ENCODE results near the gene BIN1.

Gene BIN1

DNA sequence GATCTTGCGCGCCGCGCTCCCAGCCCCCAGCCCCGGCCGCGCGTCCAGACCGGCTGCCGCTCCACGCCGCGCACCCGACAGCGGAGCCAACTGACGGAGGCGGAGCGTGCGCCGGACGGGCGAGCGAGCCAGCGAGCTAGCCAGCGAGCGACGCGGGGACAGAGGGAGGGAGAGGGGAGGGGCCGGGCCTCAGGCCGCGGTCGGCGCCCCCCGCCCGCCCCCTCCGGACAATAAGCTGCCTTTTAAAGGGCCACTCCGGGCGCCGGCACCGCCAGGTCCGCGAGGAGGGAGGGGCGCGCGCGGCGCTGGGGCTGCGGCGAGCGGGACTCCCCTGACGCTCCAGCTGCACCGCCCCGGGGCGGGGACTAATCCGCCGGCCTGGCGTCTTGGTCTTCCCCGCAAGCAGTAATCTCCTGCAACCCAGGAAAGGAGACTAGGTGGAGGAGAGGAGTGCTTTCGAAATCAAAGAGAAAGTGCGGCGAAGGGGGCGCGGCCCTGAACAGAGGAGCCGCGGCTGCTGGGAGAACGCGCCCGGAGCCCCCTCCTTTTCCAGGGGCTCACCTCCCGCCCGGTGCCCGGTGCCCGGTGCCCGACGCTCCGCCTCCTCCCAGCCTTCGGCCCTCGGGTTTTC lies at the start of gene BIN1:
TSS of gene BIN1 (minus strand) at position 164 of the 631 bp plus-strand sequence. CDS start 211 bp downstream, outside the sequence.
- DNase-seq (ENCODE audit: low spot score), result peak; percentile 82

GRCh38 chr2:127155947-127156346 lies 49.0 kb upstream of the BIN1 start:
- no peak for DNase-seq (ENCODE audit: low spot score)

DNA sequence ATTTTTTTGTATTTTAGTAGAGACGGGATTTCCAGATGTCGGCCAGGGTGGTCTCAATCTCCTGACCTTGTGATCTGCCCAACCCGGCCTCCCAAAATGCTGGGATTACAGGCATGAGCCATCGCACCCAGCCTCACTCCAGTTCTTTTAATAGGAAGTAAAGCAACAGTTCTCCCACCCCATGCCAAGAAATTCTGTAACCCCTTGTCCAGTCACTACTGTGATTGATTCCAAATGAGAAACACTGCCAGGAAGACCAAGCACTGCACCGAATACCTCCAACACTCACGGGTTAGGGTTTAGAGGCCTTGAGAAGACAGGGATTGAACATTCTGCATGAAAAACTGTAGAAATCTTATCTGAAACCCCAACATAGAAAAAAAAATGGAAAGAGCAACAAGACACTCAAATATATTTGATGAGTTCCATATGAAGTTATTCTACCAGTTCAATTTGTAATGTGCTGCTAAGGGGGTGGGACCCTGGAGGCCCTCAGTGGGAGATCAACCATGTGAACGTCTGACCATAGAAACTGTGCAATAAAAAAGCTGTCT lies 48.2 kb upstream of the BIN1 start:
- DNase-seq (ENCODE audit: low spot score), result no peak

DNA sequence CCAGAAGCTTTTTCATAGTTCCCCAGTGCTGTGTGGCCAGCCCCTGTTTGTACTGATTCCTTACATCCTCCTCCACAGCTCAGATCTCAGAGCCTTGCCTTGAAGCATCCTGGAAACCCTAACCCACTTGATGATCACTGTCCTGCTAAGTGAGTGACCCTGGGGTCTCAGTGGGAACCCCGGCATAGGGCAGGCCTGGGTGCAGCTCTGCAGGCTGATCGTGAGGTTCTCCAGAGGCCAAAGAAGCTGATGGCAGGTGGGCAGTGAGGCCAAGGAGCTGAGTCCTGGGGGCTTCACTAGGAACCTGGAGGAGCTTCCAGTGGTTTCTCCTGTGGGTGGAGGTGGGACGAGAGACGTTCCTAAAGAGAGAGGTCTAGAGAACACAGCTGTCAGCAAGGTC lies 47.4 kb upstream of the BIN1 start:
- DNase-seq (ENCODE audit: low spot score), result no peak

- DNase-seq (ENCODE audit: low spot score), result no peak
Measured at GRCh38 chr2:127153691-127154158, 46.8 kb upstream of the BIN1 start.

- DNase-seq (ENCODE audit: low spot score), result no peak
Measured at GRCh38 chr2:127150996-127151395, 44.0 kb upstream of the BIN1 start.

GRCh38 chr2:127149384-127149783 lies 42.4 kb upstream of the BIN1 start:
- DNase-seq (ENCODE audit: low spot score), result no peak

GRCh38 chr2:127146820-127147502 lies 40.0 kb upstream of the BIN1 start:
- DNase-seq (ENCODE audit: low spot score), result no peak

- no peak for DNase-seq (ENCODE audit: low spot score)
Measured at GRCh38 chr2:127146071-127146725, 39.2 kb upstream of the BIN1 start.

- no peak for DNase-seq (ENCODE audit: low spot score)
Measured at GRCh38 chr2:127145280-127145895, 38.4 kb upstream of the BIN1 start.

DNA sequence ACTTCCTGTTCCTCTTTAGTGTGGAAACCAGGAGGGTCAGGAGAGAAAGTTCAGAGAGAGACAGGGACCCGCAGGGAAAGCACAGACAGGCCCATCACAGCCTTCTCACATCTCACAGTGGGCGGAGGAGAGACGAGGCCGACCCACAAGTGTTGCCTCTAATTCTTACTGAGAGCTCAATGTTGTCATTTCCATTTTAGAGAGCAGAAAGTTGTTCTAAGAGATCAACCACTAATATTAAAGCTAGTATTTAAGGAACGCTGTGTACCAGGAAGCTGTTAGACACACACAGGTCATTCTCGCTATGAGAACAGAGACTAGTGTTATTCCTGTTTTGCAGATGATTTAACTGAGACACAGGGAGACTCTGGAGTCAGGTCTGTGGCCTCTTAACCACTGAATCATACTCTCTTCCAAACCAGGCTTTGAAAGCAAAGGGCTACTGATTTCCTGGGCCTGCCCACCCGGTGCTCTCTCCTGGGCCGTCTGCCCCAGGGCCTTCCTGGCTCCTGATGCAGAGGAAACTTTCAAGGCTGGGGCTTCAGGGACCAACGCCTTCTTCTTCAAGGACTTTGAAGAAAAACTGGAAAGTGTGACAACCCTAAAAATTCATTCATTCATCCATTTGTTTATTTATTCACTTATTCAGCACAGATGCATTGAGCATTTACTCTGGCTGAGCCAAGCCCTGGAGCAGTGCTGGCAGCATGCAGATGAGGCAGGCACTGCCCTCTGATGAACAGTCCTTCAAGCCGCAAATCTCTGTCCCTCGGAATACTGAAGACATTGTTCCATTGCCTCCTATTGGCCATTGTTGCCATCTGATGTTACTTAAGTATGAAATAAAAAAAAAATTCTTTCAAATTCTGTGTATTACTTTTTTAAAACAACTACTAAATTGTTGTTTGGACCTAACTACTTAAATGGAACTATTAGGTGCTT lies 37.2 kb upstream of the BIN1 start:
- no peak for DNase-seq (ENCODE audit: low spot score)

DNA sequence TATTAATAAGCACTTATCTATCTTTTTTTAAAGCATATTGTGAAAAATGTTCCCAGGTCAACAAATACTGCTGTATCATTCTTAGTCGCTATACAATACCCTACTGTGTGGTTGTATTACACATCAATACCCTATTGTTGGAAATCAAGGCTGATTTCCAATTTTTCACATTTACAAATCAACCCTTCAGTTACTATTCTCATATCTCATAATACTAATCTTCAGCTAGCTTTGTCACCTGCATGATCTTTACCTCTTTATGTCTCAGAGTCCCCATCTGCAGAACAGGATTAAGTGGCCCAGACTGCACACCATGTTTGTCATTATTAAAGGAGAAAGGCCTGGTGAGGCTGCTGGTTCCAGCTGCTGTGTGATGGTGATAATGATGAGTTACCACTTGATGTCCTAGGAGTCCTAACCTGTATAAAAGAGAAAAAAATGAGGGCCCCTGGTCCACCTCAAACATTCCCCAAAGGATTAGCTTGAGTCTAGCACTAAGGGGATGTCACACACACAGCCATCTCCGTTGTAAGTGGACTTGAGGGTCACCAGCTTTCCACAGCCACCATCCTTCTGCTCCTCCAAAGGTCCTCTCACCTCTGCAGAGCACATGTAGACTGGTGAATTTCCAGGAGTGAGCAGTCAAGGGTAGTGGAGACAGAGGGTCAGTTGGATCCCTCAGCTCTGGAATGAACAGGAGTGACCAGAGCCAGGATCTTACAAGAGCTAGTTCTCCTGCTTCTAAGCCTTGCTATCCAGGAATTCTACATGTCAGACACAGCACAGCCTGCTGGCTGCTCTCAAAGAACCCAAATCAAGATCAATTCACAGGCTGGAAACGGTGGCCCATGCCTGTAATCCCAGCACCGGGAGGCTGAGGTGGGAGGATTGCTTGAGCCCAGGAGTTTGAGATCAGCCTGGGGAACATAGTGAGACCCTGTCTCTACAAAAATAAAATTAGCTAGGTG lies 36.0 kb upstream of the BIN1 start:
- DNase-seq (ENCODE audit: low spot score), result no peak

DNA sequence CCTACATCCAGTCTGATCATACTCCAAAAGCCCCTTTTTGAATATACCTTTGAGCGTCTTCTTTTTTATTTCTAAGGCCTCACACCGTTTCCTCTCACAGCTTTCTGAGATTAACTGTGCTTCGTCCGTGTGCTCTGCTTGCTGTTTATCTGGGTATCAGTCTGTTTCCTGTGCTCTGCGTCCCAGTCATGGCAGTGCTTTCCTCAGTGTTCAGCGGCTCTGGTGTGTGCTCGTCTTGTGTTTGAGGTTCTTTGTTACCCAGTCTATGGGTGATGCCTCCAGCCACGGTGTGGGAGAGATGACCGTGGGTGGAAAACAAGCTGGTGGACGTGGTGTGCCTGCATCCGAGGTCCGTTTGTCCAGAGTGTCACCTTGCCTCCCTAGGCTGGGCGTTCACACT lies 33.6 kb upstream of the BIN1 start:
- no peak for DNase-seq (ENCODE audit: low spot score)

DNA sequence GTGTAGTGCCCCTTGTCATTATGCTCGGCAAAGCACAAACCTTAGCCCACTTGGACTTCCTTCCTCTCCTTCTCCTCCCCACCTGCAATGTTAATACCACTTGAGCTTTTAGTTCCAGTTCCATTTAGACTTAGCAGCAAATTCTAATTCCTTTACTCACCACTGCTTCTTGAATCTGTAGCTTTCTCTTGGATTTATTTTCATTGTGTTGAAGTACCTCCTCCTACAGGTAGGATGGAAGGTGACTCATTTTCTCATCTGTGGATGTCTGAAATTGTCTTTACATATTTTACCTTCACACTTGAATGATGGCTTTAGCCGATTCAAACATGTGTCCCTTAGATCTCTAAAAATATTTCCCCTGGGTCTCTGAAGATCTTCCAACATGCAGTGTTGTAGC lies 32.8 kb upstream of the BIN1 start:
- no peak for DNase-seq (ENCODE audit: low spot score)

- no peak for DNase-seq (ENCODE audit: low spot score)
Measured at GRCh38 chr2:127138281-127138680, 31.3 kb upstream of the BIN1 start.

DNA sequence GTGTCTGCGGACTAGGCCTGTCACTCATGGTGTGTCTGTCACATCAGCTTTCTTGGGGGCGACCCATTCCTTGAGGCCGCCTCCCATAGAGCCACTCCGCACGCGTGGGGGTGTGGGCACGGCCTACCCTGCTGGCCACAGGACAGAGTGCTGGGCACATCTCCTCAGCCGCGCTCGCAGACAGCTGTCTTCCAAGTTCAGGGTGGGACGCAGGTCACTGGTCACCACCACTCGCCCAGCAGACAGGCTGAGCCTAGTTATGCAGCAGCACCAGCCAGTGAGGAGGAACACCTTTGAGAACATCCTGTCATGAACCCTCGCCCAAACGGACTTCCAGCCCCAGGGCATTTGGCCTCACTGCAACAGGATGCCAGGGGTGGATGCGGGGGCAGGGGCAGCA lies 30.8 kb upstream of the BIN1 start:
- DNase-seq (ENCODE audit: low spot score), result no peak

- no peak for DNase-seq (ENCODE audit: low spot score)
Measured at GRCh38 chr2:127137225-127137624, 30.3 kb upstream of the BIN1 start.

DNA sequence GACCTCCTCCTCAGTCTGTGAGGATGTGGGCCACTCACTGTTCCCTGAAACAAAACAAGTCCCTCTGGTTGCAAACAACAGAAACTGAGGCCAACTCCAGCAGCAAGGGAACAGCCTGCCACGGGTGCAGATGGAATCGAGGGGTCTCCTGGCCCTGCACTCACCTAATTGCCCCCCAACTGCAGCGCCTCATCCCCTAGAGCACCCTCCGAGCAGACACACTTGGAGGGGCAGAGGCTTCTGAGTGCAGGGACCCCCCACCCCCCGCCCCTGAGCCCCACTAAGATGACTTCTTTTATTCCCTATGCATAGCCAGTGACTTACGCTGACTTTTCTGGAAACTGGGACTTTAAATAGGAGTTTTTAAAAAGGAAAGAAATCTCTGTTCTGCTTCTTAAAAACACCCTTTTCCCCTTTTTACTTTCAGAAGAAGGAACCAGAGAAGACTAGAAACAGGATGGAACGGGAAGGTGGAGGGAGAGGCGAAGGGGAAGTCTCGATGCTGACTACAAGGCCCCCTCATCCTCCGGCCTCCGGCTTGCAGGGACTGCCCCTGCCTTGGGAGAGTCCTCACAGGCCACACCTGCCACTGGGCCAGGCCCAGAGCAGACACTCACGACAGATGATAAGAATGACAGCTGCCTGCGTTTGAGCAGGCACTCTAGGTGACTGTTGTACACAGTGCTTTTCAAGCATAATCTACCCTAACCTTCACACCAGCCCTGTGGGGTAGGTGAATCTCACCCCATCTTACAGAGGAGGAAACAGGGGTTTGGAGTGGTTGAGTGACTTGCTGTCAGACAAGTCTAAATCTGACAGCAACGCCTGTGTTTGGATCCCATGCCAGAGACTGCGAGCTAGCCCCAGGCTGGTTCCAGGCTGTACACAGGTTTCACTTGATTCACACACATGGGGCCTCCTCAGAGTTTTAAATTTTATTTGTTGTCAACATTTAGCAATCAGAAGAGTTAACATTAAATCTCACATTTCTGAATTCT lies 28.2 kb upstream of the BIN1 start:
- no peak for DNase-seq (ENCODE audit: low spot score)

GRCh38 chr2:127134235-127134634 lies 27.3 kb upstream of the BIN1 start:
- DNase-seq (ENCODE audit: low spot score), result no peak
